Colon (tissue), 2 donors: ENCODE results near the gene CABP1.

Experiments
- FAIRE-seq: peaks from 2 replicates; lab custom pipeline; 2012; peaks lifted over from hg19 to GRCh38; lab: Jason Lieb, UNC
- donor health status: control.
- donor health status: control.

Gene CABP1

DNA sequence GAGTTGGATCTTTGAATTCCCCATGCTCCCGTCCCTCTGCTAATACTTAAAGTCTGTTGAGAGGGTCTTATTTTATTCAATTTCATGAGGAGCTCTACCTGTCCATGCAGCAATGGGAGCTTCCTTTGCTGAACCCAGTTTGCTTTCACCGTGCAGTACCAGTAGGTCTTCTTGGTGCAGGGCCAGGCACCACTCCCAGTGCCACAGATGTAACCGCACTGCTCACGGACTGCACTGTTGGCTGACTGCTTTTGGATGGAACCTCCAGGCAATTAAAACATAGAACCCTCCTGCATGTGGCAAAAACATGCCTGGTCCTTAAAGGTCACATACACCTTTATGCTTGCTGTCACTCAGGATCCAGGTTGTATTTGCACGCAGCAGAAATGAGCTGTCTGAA, 9.3 kb upstream of the CABP1 start:
- no peak for FAIRE-seq

DNA sequence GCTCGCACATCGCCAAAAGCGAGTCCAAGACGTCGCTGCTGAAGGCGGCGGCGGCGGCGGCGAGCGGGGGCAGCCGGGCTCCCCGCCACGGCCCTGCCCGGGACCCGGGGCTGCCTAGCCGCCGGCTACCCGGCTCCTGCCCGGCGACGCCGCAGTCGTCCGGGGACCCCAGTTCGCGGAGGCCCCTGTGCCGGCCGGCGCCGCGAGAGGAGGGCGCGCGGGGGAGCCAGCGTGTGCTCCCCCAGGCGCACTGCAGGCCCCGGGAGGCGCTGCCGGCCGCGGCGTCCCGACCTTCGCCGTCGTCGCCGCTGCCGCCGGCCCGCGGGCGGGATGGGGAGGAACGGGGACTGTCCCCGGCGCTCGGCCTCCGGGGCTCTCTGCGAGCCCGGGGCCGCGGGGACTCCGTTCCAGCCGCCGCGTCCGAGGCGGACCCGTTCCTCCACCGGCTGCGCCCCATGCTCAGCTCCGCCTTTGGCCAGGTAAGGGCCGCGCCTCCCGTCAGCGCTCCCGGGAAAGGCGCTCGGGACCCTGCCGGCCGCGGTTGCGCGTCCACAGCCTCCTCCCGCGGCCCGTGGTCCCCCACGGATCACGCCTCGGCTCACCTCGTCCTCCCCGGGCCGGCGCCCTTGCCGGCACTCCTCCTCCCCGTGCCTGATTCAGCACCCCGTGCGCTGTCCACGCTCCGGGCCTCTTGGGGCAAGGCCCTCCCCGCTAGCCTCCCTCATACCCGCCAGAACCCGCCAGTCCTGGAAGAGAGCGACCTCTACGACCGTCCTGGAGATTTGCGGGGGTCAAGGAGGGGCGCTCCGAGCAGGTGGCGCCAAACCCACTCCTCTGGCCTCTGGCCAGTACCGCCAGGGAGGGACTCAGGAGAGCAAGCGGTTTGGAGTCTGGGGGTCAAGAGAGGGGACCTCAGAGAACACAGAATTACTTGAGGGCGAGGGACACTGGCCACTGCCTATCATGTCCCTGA, 721 bp downstream of the CABP1 start:
- FAIRE-seq = no peak

DNA sequence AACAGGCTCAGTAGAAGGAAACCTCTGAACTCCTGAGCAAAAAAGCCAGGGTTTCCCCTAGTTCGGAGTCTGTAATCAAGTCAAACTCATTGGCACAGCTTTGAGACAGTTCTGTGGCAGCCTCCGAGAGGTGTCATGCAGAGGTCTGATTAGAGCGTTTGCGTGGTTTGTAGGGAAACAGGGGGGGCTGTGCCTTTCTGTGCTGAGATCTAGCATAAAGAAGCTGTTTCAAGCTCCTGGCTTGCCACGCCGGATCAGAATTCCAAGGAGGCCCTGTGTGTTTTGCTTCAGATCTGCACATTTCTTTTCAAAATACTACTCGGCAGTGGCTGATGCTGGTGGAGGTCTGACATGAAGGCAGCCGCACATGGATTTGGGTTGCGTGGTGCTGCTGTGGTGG, 1.7 kb downstream of the CABP1 start:
- no peak for FAIRE-seq

DNA sequence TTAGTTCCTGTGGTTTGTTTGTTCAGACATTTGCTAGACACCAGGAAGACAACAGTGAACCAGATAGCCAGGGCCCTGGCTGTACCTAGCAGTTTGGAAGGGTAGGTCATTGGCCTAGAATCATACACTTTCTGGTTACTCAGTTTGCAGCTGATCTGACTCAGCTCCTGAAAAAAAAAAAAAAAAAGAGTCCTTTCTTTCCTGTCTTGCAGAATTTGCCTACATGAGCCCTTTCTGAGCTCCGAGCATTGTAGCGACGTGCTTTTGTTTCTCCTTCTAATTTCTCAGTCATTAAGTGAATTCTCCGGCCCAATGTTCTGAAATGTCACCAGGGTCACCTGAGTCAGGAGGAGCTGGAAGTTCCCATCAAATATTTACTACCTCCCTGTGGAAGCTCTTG, 2.4 kb downstream of the CABP1 start:
- no peak for FAIRE-seq

DNA sequence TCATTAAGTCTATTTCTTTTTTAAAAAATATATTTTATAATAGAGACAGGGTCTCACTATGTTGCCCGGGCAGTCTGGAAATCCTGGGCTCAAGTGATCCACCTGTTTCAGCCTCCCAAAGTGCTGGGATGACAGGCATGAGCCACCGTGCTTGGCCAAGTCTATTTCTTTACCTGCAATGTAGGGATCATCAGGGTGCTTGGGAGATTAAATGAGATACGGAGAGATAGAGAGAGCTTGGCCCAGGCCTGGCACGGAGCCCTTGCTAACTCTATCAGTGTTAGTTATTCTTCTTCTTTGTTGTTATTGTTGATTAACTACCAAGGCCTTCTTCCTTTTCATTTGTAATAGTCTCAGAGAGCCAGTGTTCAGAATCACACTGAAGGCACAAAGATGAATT, 3.1 kb downstream of the CABP1 start:
- no peak for FAIRE-seq

DNA sequence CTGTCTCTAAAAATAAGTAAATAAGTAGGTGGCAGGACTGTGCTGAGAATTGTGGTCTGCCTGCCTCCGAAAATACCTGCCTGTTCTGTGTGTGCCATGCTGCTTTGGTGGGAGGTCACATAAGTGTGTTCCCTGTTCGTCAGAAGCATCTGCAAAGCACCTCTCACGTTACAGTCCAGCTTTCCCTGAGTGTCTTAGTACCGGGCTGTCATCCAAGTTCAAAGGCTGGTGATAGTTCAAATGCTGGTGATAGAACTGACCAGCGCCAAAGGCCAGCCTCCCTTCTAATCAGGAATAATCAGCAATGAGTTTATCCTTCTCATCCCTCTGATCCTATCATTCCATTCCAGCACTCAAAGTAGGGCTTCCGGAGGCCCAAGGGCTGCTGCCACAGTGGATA, 5.6 kb downstream of the CABP1 start:
- no peak for FAIRE-seq

DNA sequence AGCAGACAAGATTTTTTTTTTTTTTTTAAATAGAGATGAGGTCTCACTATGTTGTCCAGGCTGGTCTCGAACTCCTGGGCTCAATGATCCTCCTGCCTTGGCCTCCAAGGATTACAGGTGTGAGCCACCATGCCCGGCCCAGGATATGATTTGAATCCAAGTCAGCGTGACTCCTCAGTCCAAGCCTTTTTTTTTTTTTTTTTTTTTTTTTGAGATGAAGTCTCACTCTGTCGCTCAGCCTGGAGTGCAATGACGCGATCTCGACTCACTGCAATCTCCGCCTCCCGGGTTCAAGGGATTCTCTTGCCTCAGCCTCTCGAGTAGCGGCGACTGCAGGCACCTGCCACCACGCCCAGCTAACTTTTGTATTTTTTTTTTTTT, 6.9 kb downstream of the CABP1 start:
- no peak for FAIRE-seq

DNA sequence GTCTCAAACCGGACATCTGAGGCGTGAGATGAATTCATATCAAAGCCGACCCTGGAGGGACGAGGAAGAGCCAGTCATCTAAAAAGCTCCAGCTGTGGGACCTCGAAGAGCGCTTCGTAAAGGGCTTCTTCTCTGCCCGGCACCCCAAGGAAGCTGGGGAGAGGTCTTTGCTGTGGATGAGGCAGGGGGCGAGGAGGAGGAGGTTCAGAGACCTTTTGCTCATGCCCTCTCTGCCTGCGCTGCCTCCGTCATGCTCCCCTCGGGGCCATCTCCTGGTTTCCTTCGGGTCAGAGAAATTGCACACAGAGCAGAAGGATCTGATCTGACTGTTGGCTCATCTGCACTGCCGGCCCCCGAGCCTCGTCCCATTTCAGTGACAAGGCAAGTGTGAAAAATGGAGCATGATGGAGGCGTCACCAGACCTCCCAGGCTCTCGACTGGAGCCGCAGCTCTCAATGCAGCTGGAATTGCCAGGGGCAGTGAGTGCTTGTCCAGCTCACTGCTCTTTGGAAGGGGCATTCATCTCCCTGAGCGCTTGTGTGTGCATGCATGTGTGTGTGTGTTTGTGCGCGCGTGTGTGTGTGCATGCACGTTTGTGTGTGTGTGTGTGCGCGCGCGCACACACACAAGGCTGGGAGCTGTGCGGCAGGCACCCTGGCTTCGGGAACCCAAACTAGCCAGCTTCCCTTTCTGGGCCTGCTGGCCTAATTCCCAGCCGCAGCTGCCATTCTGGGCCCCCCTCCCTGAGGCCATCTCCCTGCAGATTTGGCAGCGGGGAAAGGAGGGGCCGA, 9.2 kb downstream of the CABP1 start:
- FAIRE-seq = no peak

DNA sequence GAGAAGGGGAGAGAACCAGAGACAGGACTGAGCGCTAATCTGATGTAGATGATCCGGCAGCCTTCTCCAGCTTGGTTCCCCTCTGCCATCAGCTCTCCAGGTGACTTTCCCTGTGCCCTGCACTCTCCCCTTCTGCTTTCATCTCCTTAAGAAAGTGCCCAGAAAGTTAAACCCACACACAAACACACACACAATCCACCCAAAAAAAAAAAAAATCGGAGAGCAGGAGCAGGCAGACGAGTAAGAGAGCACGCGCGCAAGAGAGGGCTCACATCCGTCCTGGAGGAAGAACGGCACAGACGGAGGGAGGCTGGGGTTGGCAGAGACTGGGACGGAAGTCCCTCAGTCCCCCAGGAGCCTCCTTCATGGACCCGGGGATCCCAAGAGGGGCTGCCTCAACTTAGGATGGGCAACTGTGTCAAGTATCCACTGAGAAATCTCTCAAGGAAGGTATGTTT, 9.8 kb downstream of the CABP1 start:
- FAIRE-seq = no peak

DNA sequence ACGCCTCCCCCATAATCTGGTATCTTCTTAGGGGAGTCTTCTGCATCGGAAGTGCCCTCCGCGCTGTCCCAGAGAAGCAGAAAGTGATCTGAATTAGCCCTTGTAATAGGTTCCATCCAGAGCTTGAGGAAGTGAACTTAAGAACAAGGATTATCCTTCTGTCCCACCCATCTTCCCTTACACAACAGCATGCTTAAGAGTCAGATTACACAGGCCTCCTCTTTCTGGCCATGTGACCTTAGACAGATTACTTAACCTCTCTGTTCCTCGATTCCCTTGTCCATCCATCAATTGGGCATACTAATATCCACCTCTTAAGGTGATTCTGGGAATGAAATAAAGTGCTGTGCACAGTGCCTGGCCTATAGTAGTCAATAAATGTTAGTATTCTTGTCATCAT, 11.4 kb downstream of the CABP1 start:
- no peak for FAIRE-seq

DNA sequence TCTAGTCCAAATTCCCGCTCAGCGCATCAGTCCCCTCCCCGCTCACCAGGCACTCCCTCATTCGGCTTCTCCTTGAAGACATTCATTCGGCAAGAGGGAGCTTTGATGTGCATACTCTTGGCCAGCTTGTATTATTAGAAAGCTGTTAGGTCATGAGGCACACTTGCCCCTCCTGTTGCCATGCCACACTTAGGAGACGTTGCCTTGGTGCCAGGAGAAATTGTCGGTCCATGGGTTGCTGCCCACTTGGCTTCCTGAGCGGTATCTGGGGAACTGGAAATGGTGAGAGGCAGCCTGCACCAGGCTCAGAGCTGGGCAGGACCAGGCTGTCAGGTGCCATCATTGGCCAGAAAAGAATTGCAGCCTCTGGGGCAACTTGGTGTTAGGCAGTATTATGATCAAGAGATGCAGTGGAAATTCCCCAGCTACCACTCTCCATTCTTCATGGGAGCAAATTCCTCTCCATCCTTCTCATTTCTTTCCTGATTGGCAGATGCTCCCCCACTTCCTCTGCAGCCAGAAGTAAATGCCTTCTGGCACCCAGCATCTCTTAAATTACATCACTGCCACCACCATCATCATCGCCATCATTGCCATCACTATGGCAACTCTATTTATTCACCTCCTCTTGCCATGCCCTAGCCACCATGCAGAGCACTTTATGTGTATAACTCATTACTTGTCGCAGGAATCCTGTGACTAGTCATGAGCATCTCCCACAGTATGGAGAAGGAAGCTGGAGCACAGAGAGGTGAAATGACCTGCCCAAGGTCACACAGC, 12.4 kb downstream of the CABP1 start:
- no peak for FAIRE-seq

DNA sequence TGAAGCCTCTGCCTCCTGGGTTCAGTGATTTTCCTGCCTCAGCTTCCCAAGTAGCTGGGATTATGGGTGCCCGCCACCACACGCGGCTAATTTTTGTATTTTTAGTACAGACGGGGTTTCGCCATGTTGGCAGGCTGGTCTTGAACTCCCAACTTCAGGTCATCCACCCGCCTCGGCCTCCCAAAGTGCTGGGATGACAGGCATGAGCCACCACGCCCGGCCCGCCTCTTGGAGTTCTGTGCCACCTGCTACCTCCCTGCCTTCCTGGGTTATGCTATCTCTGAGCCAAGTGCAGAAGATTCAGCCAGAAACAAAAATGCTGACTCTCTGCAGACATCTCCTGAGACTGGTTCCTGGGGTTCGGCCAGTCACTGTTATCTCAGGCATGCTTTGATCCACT, 13.2 kb downstream of the CABP1 start:
- no peak for FAIRE-seq

DNA sequence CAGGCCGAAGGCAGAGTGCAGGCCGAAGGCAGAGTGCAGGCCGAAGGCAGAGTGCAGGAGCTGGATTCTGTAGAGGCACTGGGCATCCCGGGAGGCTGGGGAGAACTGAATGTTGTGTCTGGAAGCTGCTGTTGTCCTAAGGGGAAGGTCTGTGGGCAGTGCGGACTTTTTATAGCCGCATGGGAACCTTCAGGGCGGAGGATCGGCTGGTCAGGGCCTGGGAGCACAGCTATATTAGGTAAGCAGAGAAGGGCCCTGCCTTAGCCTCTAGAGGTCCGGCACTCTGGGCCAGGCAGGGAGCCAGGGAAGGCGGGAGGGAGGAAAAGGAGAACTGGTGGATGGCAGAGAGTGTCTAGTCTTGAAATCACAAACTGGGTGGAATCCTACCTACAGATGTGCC, 14.2 kb downstream of the CABP1 start:
- FAIRE-seq = no peak

DNA sequence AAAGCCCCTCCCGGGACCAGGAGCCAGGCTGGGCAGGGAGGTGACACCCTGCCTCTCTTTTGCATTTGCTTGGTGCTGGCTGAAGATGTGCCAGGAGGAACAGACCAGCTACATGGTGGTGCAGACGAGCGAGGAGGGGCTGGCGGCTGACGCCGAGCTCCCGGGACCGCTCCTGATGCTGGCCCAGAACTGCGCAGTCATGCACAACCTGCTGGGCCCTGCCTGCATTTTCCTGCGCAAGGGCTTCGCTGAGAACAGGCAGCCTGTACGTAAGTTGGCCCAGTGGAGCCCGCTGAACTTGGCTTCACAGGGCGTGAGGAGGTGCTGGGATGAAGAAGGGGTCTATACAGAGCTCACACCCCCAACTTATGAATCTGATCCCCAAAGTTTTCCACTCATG, 15.6 kb downstream of the CABP1 start:
- no peak for FAIRE-seq

DNA sequence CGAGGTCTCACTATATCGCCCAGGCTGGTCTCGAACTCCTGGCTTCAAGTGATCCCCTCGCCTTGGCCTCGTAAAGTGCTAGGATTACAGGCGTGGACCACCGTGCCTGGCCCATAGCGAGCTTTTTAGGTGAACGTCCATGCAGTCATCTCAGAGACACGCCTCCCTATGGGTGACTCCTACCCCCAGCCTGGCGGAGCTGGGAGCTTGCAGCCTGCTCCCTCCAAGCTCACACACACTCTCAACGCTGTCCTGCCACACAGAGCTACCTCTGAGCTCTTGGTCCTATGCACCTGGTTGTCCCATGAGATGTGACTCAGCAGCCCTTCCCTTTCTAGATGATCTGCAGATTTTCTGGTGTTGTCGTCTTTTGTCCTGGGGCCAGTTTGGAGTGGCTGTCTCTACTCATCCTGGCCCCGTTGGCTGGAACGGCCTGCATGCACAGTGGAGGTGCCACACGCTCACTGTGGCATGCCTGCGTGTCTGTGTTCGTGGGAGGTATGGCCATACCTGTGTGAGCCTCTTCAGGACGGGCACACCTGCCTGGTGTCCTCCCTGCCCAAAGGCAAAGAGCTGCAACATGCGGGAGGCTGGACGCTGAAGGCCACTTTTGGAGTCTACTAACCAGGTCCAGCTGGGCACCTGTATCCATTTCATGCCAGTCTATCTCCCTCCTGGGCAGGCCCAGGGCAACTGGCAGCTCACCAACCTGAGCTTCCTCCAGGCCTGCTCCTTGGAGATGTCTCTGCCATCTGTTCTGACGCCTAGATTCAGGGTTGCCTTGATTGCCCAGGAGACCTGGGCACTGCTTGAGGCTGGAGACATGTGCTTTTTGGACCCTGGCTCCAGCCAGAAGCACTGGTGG, 18.1 kb downstream of the CABP1 start:
- FAIRE-seq = no peak

DNA sequence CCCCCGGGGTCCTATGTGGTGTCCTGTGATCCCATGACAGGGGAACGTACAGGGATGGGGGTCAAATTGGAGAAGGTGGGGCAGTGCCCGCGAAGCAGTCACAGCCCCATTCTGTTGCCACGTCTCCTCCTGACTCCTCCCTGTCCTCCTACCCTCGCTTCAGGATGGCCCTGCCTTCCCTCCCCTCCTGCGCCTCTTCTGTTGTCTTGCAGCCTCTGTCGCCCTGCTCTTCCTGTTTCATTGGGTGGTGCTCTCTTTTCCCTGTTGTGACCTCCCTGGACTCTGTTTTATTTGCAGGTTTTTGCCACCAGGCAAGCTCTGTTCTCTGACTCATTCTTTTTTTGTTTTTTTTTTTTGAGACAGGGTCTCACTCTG, 18.7 kb downstream of the CABP1 start:
- no peak for FAIRE-seq

DNA sequence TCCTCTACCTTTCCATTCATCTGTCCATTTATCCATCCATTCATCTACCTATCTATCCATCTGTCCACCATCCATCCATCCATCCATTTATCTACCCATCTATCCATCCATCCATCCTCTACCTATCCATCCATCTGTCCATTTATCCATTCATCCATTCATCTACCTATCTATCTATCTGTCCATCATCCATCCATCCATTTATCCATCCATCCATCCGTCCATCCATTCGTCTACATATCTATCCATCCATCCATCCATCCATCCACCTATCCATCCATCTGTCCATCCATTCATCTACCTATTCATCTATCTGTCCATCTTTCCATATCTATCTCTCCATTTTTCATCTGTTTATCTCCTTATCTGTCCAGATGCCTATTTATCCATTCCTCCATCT, 21.0 kb downstream of the CABP1 start:
- FAIRE-seq = no peak

DNA sequence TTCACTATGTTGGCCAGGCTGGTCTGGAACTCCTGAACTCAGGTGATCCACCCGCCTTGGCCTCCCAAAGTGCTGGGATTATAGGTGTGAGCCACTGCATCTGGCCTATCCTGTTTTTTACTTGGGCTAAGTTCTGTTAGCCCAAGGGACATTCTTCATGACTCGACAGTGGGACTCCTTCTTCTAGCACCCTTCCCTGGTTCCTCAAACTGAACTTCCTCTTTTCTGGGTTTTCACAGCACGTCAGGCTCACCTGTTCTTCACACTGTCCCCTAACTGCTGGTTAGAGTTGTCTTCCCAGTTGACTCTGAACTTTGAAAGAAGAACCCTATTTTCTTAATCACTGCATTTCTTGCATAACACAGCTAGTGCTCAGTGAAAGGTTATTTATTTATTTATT, 22.5 kb downstream of the CABP1 start:
- FAIRE-seq = no peak

DNA sequence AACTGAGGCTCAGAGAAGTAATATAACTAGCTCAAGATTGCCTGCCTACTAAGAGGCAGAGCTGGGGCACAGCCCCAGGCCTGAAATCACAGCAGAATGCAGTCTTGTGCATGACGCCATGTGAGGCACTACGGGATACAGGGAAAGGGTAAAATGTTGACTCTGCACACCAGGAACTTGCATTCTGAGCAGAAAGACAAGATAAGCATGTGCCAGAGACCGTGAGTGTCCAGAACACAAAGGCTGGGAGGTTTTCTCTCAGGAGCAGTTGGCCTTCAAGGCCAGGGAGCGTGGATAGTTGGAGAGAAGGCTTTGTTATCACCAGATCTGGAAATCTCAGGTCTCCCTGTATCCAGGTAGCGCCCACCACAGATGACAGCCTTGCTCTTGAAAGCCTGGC, 23.3 kb downstream of the CABP1 start:
- FAIRE-seq = no peak

DNA sequence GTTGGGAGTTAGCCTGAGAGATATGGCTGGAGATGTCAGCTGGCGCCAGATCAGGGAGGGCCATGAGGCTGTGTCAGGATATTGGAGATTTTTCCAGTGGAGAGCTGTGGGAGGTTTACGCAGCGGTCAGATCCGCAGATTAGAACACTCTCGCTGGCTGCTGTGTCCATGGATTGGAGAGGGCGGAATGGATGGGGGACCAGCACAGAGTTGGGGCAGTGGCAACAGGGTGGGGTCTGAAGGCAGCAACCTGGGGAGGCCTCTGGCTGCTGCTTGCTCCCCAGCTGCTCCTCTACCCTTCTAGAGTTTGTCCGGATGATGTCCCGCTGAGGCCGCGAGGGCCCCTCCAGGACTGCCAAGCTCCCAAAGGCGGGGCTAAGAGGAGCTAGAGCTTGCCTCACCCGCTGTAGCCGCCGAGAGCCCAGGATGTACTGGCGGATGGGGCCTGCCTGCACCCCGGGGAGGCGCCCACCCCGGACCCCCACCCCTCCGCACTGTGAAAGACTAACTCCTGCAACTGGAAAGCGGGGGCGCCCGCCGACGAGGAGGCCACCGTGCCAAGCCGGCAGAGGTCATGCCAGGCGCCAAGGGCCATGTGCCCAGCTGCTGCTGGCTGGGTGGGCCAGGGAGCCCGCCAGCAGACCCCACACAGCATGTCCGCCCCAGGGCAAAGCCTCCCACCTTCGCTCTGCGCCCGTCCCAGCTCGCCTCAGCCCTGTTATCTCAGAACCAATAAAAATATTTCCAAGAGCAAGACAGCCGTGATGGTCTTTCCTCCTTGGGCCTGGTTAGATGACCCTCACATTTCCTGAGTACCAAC, 26.4 kb downstream of the CABP1 start:
- FAIRE-seq = no peak
